Activated CD8-positive, alpha-beta memory T cell treated with anti-CD3 and anti-CD28 coated beads for 48 hours (primary cell): ENCODE results near the gene ANXA2.
"Not testable (repeated sequence)": the region's sequence is repeated elsewhere in the genome, so short reads cannot be mapped to it uniquely, and the experiment has no call there.

ENCODE experiments used
- DNase-seq, 3 experiments: peaks; one replicate each; pipeline ENCODE4 v3.0.0-alpha.2; 2020; ENCODE audit warnings: low read depth in 2 of 3, low spot score in 2 of 3

The ANXA2 gene

GRCh38 chr15:60411774-60412425, 14.1 kb upstream of the ANXA2 start:
- no peak for DNase-seq

- not testable (repeated sequence) for DNase-seq
These were observed 12.6 kb upstream of the ANXA2 start for GRCh38 chr15:60410350-60410749.

GRCh38 chr15:60408463-60408981, 10.7 kb upstream of the ANXA2 start:
- no peak for DNase-seq

GRCh38 chr15:60407415-60407805, 9.6 kb upstream of the ANXA2 start:
- no peak for DNase-seq

- no peak for DNase-seq
These were observed 9.0 kb upstream of the ANXA2 start for GRCh38 chr15:60406513-60407414.

GRCh38 chr15:60405399-60405798, 7.6 kb upstream of the ANXA2 start:
- DNase-seq = no peak

- DNase-seq = not testable (repeated sequence)
These were observed 6.6 kb upstream of the ANXA2 start for GRCh38 chr15:60404351-60404750.

- no peak for DNase-seq
These were observed 3.2 kb upstream of the ANXA2 start for GRCh38 chr15:60400944-60401343.

- DNase-seq = no peak
These were observed 2.1 kb upstream of the ANXA2 start for GRCh38 chr15:60399931-60400330.

- DNase-seq = no peak
These were observed 1.6 kb upstream of the ANXA2 start for GRCh38 chr15:60399246-60399915.

GRCh38 chr15:60396958-60397771, 621 bp downstream of the ANXA2 start:
- DNase-seq = peak; percentile 25 to 38 (median 26)

- DNase-seq = no peak
These were observed 1.2 kb downstream of the ANXA2 start for GRCh38 chr15:60396560-60396957.

- no peak for DNase-seq
These were observed 1.7 kb downstream of the ANXA2 start for GRCh38 chr15:60396100-60396499.

GRCh38 chr15:60395276-60396011, 2.3 kb downstream of the ANXA2 start:
- no peak for DNase-seq

GRCh38 chr15:60394689-60395097, 3.1 kb downstream of the ANXA2 start:
- no peak for DNase-seq

GRCh38 chr15:60392986-60393790, 4.6 kb downstream of the ANXA2 start:
- no peak for DNase-seq

GRCh38 chr15:60392601-60392985, 5.2 kb downstream of the ANXA2 start:
- DNase-seq = no peak

GRCh38 chr15:60391722-60392315, 6.0 kb downstream of the ANXA2 start:
- no peak for DNase-seq
